Pons (tissue), 1 donor: ENCODE results near the gene RASL10A.

Source experiments
- DNase-seq: peaks from one replicate; pipeline ENCODE4 v3.0.0-alpha.2; 2016; ENCODE audit warnings: low spot score

RASL10A gene

GRCh38 chr22:29305836-29306174, 9.7 kb downstream of the RASL10A start:
- DNase-seq = no peak

- peak; percentile 56 for DNase-seq
Observed at GRCh38 chr22:29302681-29303465, 12.6 kb downstream of the RASL10A start.

GRCh38 chr22:29302402-29302680, 13.2 kb downstream of the RASL10A start:
- peak; percentile 60 for DNase-seq

- no peak for DNase-seq
Observed at GRCh38 chr22:29301716-29302401, 13.6 kb downstream of the RASL10A start.

GRCh38 chr22:29300807-29301601, 14.5 kb downstream of the RASL10A start:
- DNase-seq = no peak

- DNase-seq = no peak
Observed at GRCh38 chr22:29300467-29300806, 15.1 kb downstream of the RASL10A start.

- no peak for DNase-seq
Observed at GRCh38 chr22:29299136-29299900, 16.2 kb downstream of the RASL10A start.

- no peak for DNase-seq
Observed at GRCh38 chr22:29298641-29299040, 16.9 kb downstream of the RASL10A start.

- no peak for DNase-seq
Observed at GRCh38 chr22:29292379-29292778, 23.1 kb downstream of the RASL10A start.

- peak; percentile 72 for DNase-seq
Observed at GRCh38 chr22:29291215-29291614, 24.3 kb downstream of the RASL10A start.

- DNase-seq = no peak
Observed at GRCh38 chr22:29290061-29290460, 25.4 kb downstream of the RASL10A start.

- no peak for DNase-seq
Observed at GRCh38 chr22:29288837-29289236, 26.7 kb downstream of the RASL10A start.

GRCh38 chr22:29284196-29284595, 31.3 kb downstream of the RASL10A start:
- no peak for DNase-seq

- DNase-seq = no peak
Observed at GRCh38 chr22:29277927-29278326, 37.6 kb downstream of the RASL10A start.

- DNase-seq = no peak
Observed at GRCh38 chr22:29275819-29276565, 39.5 kb downstream of the RASL10A start.

GRCh38 chr22:29275167-29275566, 40.3 kb downstream of the RASL10A start:
- DNase-seq = no peak

- no peak for DNase-seq
Observed at GRCh38 chr22:29272624-29273023, 42.9 kb downstream of the RASL10A start.

GRCh38 chr22:29270475-29271271, 44.8 kb downstream of the RASL10A start:
- DNase-seq = peak; percentile 37

GRCh38 chr22:29269731-29270474, 45.6 kb downstream of the RASL10A start:
- peak; percentile 35 for DNase-seq

GRCh38 chr22:29269230-29269604, 46.3 kb downstream of the RASL10A start:
- peak; percentile 25 for DNase-seq
